Measurements from ENCODE around the gene PTPN11. TPM values are rescaled to one million over a fixed set of nuclear protein-coding genes. Genes with fewer than 3 reads are reported as not detected.
"Not testable (repeated sequence)": the region's sequence is repeated elsewhere in the genome, so short reads cannot be mapped to it uniquely, and the experiment has no call there.

The PTPN11 gene
- total RNA-seq, 2 experiments from 2014 or later = 56.2 to 123 TPM

DNA sequence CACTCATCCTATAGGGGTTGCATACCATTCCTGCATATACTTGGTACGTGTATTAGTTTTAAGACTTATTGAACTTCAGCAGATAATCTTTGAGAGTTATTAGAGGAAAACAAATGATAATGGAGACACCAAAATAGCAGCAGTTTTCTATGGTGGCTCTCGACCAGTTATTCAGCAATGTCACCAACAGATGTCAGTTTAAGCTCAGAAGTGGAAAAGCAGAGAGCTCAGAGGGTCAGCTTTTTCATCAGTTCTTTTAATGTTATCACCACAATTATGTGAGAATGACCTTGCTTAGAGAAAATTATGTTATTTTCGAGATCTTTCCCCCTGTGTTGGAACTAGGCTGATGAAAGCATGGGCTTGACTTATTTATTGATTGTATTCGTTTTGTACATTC is 32.0 kb downstream of the PTPN11 start:
- no peaks in the 10 kb centered on the region for H3K9me3 ChIP-seq (ENCODE audit: low read length)
- ChIA-PET CTCF (ENCODE audit: unreplicated experiment) (interaction anchor here (0.9 kb wide), 1 partner anchor 22 kb away, joined by 4 read pairs; no protein-coding TSS in a partner anchor), POLR2A (interaction anchor here (0.5 kb wide), 1 partner anchor 594 kb away, joined by 3 read pairs; no protein-coding TSS in a partner anchor)
- H3K4me2 ChIP-seq (ENCODE audit: low read length) = no peak overlapping the region
- peak; percentile 24; the same call in 1 of the 2 replicates for TF ChIP-seq CTCF (conservative IDR thresholded peaks at IDR 0.05; ENCODE audit: low read length)
- TF ChIP-seq EZH2phosphoT487 (IDR thresholded peaks at IDR 0.05; ENCODE audit: borderline replicate concordance, low read depth, low read length) = no peak
- intact Hi-C loops (cut with micrococcal nuclease; ENCODE audit: unreplicated experiment) = no loop called here
- no peak overlapping the region for H2AFZ ChIP-seq (ENCODE audit: low read length)
- no peaks in the 10 kb centered on the region for H3K4me1 ChIP-seq (ENCODE audit: insufficient read depth, low read length, poor library complexity, severe bottlenecking)
- H3K36me3 ChIP-seq (ENCODE audit: insufficient read depth, low read length) = peaks cover 81% of the 10 kb centered on the region
- no peak overlapping the region for H3K27ac ChIP-seq (ENCODE audit: low read depth, low read length, poor library complexity, severe bottlenecking)
- H3K4me3 ChIP-seq (ENCODE audit: low read depth, low read length, poor library complexity, severe bottlenecking) = no peak overlapping the region
- H3K79me2 ChIP-seq (ENCODE audit: insufficient read depth, low read depth, low read length) = no peaks in the 10 kb centered on the region
- no peaks in the 10 kb centered on the region for H3K9me2 ChIP-seq (ENCODE audit: insufficient read depth, low read length)
- no TSS peak for BruUV-seq (replicated peaks)
- DNase-seq (ENCODE audit: low spot score) = no peak
- H4K20me1 ChIP-seq (ENCODE audit: insufficient read depth, low read length) = no peaks in the 10 kb centered on the region

DNA sequence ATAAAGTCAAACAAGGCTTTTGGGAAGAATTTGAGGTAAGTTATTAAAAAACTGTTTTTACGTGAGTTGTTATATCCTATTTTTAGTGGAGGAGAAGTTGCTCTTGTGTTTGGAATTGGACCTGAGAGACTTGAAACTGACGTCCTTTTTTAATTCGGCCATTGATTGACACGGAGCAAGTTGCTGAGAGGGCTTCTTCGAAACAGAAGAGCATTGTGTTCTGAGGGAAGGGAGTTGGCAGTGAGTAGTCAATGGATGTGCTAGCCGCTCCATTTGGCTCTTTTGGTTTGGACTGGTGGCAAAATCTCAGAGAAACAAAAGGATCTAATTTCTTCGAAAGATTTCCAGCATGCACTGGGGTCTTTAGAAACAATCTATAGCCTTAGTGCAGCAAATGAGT is 37.3 kb downstream of the PTPN11 start:
- Histone ChIP-seq H2AFZ (ENCODE audit: low read length) (no peak overlapping the region), H3K4me3 (ENCODE audit: low read depth, low read length, poor library complexity, severe bottlenecking) (no peak overlapping the region), H3K4me2 (ENCODE audit: low read length) (no peak overlapping the region), H3K9me3 (ENCODE audit: low read length) (no peaks in the 10 kb centered on the region), H3K9me2 (ENCODE audit: insufficient read depth, low read length) (no peaks in the 10 kb centered on the region), H3K36me3 (ENCODE audit: insufficient read depth, low read length) (peaks cover 69% of the 10 kb centered on the region), H3K27ac (ENCODE audit: low read depth, low read length, poor library complexity, severe bottlenecking) (no peak overlapping the region), H4K20me1 (ENCODE audit: insufficient read depth, low read length) (no peaks in the 10 kb centered on the region), H3K4me1 (ENCODE audit: insufficient read depth, low read length, poor library complexity, severe bottlenecking) (no peaks in the 10 kb centered on the region), H3K79me2 (ENCODE audit: insufficient read depth, low read depth, low read length) (no peaks in the 10 kb centered on the region)
- no peak for DNase-seq (ENCODE audit: low spot score)
- TSS peak; percentile 16 for BruUV-seq (replicated peaks)
- POLR2A ChIA-PET = no interaction called here
- intact Hi-C loops (cut with micrococcal nuclease; ENCODE audit: unreplicated experiment) = no loop called here
- CTCF ChIA-PET (ENCODE audit: unreplicated experiment) = no interaction called here
- TF ChIP-seq CTCF (conservative IDR thresholded peaks at IDR 0.05; ENCODE audit: low read length) = no peak
- TF ChIP-seq EZH2phosphoT487 (IDR thresholded peaks at IDR 0.05; ENCODE audit: borderline replicate concordance, low read depth, low read length) = no peak

DNA sequence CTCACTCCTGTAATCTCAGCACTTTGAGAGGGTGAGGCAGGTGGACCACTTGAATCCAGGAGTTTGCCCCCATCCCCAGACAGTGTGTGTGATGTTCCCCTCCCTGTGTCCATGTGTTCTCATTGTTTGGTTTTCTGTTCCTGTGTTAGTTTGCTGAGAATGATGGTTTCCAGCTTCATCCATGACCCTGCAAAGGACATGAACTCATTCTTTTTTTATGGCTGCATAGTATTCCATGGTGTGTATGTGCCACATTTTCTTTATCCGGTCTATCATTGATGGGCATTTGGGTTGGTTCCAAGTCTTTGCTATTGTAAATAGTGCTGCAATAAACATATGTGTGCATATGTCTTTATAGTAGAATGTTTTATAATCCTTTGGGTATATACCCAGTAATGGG is 38.4 kb downstream of the PTPN11 start:
- H4K20me1 ChIP-seq (ENCODE audit: insufficient read depth, low read length); H2AFZ ChIP-seq (ENCODE audit: low read length); CTCF ChIA-PET (ENCODE audit: unreplicated experiment); H3K4me2 ChIP-seq (ENCODE audit: low read length); H3K4me3 ChIP-seq (ENCODE audit: low read depth, low read length, poor library complexity, severe bottlenecking); H3K27ac ChIP-seq (ENCODE audit: low read depth, low read length, poor library complexity, severe bottlenecking); POLR2A ChIA-PET; H3K9me3 ChIP-seq (ENCODE audit: low read length); H3K4me1 ChIP-seq (ENCODE audit: insufficient read depth, low read length, poor library complexity, severe bottlenecking); intact Hi-C loops (cut with micrococcal nuclease; ENCODE audit: unreplicated experiment); H3K79me2 ChIP-seq (ENCODE audit: insufficient read depth, low read depth, low read length); H3K9me2 ChIP-seq (ENCODE audit: insufficient read depth, low read length); DNase-seq (ENCODE audit: low spot score); BruUV-seq (replicated peaks): not testable (repeated sequence)
- H3K36me3 ChIP-seq (ENCODE audit: insufficient read depth, low read length) = peaks cover 71% of the 10 kb centered on the region
